Measurements from ENCODE around the gene PGPEP1.

GRCh38 chr19:18300930-18301717, 39.3 kb upstream of the PGPEP1 start:
- TF ChIP-seq, protein P1, sequence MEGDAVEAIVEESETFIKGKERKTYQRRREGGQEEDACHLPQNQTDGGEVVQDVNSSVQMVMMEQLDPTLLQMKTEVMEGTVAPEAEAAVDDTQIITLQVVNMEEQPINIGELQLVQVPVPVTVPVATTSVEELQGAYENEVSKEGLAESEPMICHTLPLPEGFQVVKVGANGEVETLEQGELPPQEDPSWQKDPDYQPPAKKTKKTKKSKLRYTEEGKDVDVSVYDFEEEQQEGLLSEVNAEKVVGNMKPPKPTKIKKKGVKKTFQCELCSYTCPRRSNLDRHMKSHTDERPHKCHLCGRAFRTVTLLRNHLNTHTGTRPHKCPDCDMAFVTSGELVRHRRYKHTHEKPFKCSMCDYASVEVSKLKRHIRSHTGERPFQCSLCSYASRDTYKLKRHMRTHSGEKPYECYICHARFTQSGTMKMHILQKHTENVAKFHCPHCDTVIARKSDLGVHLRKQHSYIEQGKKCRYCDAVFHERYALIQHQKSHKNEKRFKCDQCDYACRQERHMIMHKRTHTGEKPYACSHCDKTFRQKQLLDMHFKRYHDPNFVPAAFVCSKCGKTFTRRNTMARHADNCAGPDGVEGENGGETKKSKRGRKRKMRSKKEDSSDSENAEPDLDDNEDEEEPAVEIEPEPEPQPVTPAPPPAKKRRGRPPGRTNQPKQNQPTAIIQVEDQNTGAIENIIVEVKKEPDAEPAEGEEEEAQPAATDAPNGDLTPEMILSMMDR (IDR thresholded peaks at IDR 0.05; ENCODE audit: low read depth, low read length), result no peak
- TF ChIP-seq EZH2phosphoT487 (IDR thresholded peaks at IDR 0.05; ENCODE audit: low read depth), result no peak
